OCI-LY7 (cell line): ENCODE data around the gene ENOSF1. TPM values are rescaled to one million over a fixed set of nuclear protein-coding genes. Genes with fewer than 3 reads are reported as not detected.

Experiments used
- BruUV-seq: library from RNA; stranded (reverse); fragments of 400-500 nt; replicated peaks from 2 replicates; lab custom pipeline; 2021; lab: Mats Ljungman, UMichigan
- CTCF ChIA-PET: fragments of 300-600 bp; sonication (Branson Sonifier 250); formaldehyde crosslinking; loops from one replicate; lab custom pipeline; 2022; ENCODE audit warnings: antibody characterized with exemption; ENCODE audit not compliant: unreplicated experiment; lab: Charles Lee
- POLR2A ChIA-PET: fragments of 300-600 bp; sonication (Branson Sonifier 250); formaldehyde crosslinking; loops from one replicate; lab custom pipeline; 2022; ENCODE audit warnings: antibody characterized with exemption; lab: Charles Lee
- DNase-seq: peaks from one replicate; pipeline ENCODE4 v3.0.0-alpha.2; 2015; ENCODE audit warnings: low spot score
- H2AFZ ChIP-seq: fragments of 200-600 bp; sonication (generic), shearing (Covaris generic); 2 replicates; pipeline ENCODE4 v1.6.1; 2014; ENCODE audit warnings: mild to moderate bottlenecking, antibody characterized with exemption, low read length, moderate library complexity
- H3K27ac ChIP-seq: fragments of 200-600 bp; sonication (generic); 2 replicates; pipeline ENCODE4 v1.5.1; 2014; ENCODE audit warnings: mixed run types, low read depth, mild to moderate bottlenecking, moderate library complexity, low read length, inconsistent platforms; ENCODE audit not compliant: poor library complexity, severe bottlenecking
- H3K36me3 ChIP-seq: fragments of 200-600 bp; sonication (generic); 2 replicates; pipeline ENCODE4 v1.6.1; 2014; ENCODE audit warnings: mild to moderate bottlenecking, antibody characterized with exemption, low read length, moderate library complexity, mixed read lengths; ENCODE audit not compliant: insufficient read depth
- H3K4me1 ChIP-seq: fragments of 200-600 bp; sonication (generic); 2 replicates; pipeline ENCODE4 v1.5.1; 2014; ENCODE audit warnings: mild to moderate bottlenecking, low read length; ENCODE audit not compliant: insufficient read depth, poor library complexity, severe bottlenecking
- H3K4me2 ChIP-seq: fragments of 200-600 bp; sonication (generic); 2 replicates; pipeline ENCODE4 v1.6.1; 2014; ENCODE audit warnings: mild to moderate bottlenecking, low read length
- H3K4me3 ChIP-seq: fragments of 200-600 bp; sonication (generic); 2 replicates; pipeline ENCODE4 v1.5.1; 2014; ENCODE audit warnings: mild to moderate bottlenecking, low read depth, low read length; ENCODE audit not compliant: poor library complexity, severe bottlenecking
- H3K79me2 ChIP-seq: fragments of 200-600 bp; sonication (generic); 2 replicates; pipeline ENCODE4 v1.6.1; 2016; ENCODE audit warnings: low read depth, mild to moderate bottlenecking, low read length, moderate library complexity, mixed read lengths; ENCODE audit not compliant: insufficient read depth
- H3K9me2 ChIP-seq: fragments of 200-600 bp; sonication (generic); 2 replicates; pipeline ENCODE4 v1.6.1; 2016; ENCODE audit warnings: mild to moderate bottlenecking, low read length, mixed read lengths; ENCODE audit not compliant: insufficient read depth
- H3K9me3 ChIP-seq: fragments of 200-600 bp; sonication (generic); 2 replicates; pipeline ENCODE4 v1.6.1; 2014; ENCODE audit warnings: mild to moderate bottlenecking, mixed run types, low read length, mixed read lengths
- H4K20me1 ChIP-seq: fragments of 200-600 bp; sonication (generic); 2 replicates; pipeline ENCODE4 v1.6.1; 2014; ENCODE audit warnings: mild to moderate bottlenecking, antibody characterized with exemption, low read length, moderate library complexity, mixed read lengths; ENCODE audit not compliant: insufficient read depth
- EZH2phosphoT487 ChIP-seq: fragments of 200-600 bp; sonication (generic); IDR thresholded peaks from 2 replicates; pipeline ENCODE4 v1.6.1; 2018; ENCODE audit warnings: low read depth, borderline replicate concordance, mild to moderate bottlenecking, mixed run types, antibody characterized with exemption, low read length, moderate library complexity, mixed read lengths
- intact Hi-C: fragments of 100-400 bp; cut with micrococcal nuclease; formaldehyde crosslinking; loops from one replicate; pipeline ENCODE4 v1.10.0; 2022; ENCODE audit not compliant: unreplicated experiment
- total RNA-seq, 2 experiments: library from RNA; depleted of rRNA in 1 of 2; stranded (reverse); fragments of >200 nt in 1 of 2; shearing (Covaris generic) in 1 of 2; gene quantifications; 2 replicates each; pipeline ENCODE4 v1.2.3, GENCODE V29; 2014 to 2022
- TF ChIP-seq, protein P1 (sequence below): fragments of 200-600 bp; sonication (generic); conservative IDR thresholded peaks from 2 replicates; pipeline ENCODE4 v1.5.1; 2014; ENCODE audit warnings: mild to moderate bottlenecking, antibody characterized with exemption, low read length, moderate library complexity, mixed read lengths

Gene ENOSF1
- total RNA-seq, 2 experiments from 2014 or later, result 40.1 to 44.0 TPM

DNA sequence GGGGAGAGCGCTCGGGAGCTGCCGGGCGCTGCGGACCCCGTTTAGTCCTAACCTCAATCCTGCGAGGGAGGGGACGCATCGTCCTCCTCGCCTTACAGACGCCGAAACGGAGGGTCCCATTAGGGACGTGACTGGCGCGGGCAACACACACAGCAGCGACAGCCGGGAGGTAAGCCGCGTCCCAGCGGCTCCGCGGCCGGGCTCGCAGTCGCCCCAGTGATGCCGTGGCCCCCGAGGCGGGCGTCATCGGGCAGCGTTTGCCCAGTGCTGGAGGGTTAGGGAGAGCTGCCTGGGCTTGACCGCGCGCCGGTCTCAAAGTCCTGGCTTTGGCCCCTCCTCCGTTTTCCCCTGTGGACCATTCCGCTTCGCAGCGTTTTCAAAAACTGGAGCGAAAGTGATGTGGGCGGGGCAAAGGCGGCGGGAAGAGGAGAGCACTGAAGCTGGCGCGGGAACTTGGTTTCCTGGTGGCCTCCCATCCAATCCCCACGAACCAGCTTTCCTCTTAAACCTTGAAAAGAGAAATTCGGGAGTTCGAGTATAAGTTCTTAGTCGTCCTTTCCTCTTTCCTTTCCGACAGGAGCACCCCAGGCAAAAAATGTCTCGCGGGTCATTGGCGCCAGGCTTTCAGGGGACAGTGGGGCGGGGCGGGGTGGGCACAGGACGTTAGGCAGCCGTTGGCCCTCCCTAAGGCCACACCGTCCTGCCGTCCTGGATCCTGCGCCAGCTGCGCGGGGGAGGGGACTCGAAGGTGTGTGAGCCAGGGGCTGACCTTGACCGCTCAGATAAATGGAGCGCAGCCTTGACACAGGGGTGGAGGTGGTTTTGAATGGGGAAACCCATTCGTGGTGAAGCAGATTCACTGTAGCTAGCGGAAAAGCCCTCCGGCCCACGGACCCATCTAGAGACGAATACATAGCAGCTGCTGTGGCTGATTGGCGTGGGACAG lies 54.2 kb downstream of the ENOSF1 start:
- intact Hi-C loops, result loop anchor here (5.0 kb wide), 1 partner anchor 54 kb away; the partner anchor contains the start of gene ENOSF1
- TF ChIP-seq, protein P1, sequence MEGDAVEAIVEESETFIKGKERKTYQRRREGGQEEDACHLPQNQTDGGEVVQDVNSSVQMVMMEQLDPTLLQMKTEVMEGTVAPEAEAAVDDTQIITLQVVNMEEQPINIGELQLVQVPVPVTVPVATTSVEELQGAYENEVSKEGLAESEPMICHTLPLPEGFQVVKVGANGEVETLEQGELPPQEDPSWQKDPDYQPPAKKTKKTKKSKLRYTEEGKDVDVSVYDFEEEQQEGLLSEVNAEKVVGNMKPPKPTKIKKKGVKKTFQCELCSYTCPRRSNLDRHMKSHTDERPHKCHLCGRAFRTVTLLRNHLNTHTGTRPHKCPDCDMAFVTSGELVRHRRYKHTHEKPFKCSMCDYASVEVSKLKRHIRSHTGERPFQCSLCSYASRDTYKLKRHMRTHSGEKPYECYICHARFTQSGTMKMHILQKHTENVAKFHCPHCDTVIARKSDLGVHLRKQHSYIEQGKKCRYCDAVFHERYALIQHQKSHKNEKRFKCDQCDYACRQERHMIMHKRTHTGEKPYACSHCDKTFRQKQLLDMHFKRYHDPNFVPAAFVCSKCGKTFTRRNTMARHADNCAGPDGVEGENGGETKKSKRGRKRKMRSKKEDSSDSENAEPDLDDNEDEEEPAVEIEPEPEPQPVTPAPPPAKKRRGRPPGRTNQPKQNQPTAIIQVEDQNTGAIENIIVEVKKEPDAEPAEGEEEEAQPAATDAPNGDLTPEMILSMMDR, result no peak
- TF ChIP-seq EZH2phosphoT487, result no peak
- Histone ChIP-seq H3K4me1 (peaks cover 24% of the 10 kb centered on the region), H3K4me2 (peak overlapping the region; percentile 91), H3K36me3 (peaks cover 47% of the 10 kb centered on the region), H2AFZ (peak overlapping the region; percentile 23; the same call in 1 of the 2 replicates), H3K9me3 (peaks cover 4% of the 10 kb centered on the region; the same call in 1 of the 2 replicates), H3K4me3 (peak overlapping the region; percentile 97), H4K20me1 (no peaks in the 10 kb centered on the region), H3K27ac (peak overlapping the region; percentile 91), H3K79me2 (peaks cover 63% of the 10 kb centered on the region), H3K9me2 (no peaks in the 10 kb centered on the region)
- BruUV-seq, result no TSS peak
- peak; percentile 88 for DNase-seq
- ChIA-PET CTCF (no interaction called here), POLR2A (interaction anchor here (0.5 to 2.2 kb wide), 6 partner anchors 10 to 387 kb away, joined by 3 to 9 read pairs (median 4); no protein-coding TSS in a partner anchor)

DNA sequence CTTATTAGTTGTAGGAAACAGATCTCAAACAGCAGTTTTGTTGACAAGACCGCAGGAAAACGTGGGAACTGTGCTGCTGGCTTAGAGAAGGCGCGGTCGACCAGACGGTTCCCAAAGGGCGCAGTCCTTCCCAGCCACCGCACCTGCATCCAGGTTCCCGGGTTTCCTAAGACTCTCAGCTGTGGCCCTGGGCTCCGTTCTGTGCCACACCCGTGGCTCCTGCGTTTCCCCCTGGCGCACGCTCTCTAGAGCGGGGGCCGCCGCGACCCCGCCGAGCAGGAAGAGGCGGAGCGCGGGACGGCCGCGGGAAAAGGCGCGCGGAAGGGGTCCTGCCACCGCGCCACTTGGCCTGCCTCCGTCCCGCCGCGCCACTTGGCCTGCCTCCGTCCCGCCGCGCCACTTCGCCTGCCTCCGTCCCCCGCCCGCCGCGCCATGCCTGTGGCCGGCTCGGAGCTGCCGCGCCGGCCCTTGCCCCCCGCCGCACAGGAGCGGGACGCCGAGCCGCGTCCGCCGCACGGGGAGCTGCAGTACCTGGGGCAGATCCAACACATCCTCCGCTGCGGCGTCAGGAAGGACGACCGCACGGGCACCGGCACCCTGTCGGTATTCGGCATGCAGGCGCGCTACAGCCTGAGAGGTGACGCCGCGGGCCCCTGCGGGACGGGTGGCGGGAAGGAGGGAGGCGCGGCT lies 55.0 kb downstream of the ENOSF1 start, which contains the start of gene TYMS:
TSS of gene TYMS (plus strand) at position 343 of the 690 bp plus-strand sequence. CDS start at position 433, 90 bp downstream.
- Histone ChIP-seq H2AFZ (peak within 1 kb of the TSS; percentile 44), H3K27ac (peak within 1 kb of the TSS; percentile 91), H3K36me3 (peaks cover 47% of the 10 kb centered on the region), H3K9me3 (peaks cover 4% of the 10 kb centered on the region; the same call in 1 of the 2 replicates), H3K4me2 (peak within 1 kb of the TSS; percentile 91), H4K20me1 (peaks cover 2% of the 10 kb centered on the region; the same call in 1 of the 2 replicates), H3K4me3 (peak within 1 kb of the TSS; percentile 97), H3K4me1 (peaks cover 24% of the 10 kb centered on the region), H3K79me2 (peaks cover 63% of the 10 kb centered on the region), H3K9me2 (no peaks in the 10 kb centered on the region)
- BruUV-seq, result no TSS peak
- intact Hi-C loops, result loop anchor here (1.0 to 5.0 kb wide), 2 partner anchors 55 to 389 kb away; partner anchors contain the start of genes ENOSF1 and THOC1
- POLR2A ChIA-PET, result interaction anchor here (2.2 kb wide), 1 partner anchor 16 kb away, joined by 6 read pairs; no protein-coding TSS in a partner anchor
- DNase-seq, result peak; percentile 82
- no peak for TF ChIP-seq EZH2phosphoT487
- TF ChIP-seq, protein P1, result 0 out of 2 replicates have a peak, but pooled peaks have one; percentile 20
- CTCF ChIA-PET, result no interaction called here
